Hepatocyte (in vitro differentiated cells): ENCODE results near the gene B4GALT2. TPM values are rescaled to one million over a fixed set of nuclear protein-coding genes. Genes with fewer than 3 reads are reported as not detected.

Experiments
- DNase-seq: peaks from one replicate; pipeline ENCODE4 v3.0.0-alpha.2; 2016; ENCODE audit warnings: low spot score
- H2AFZ ChIP-seq: fragments of 200-600 bp; sonication (generic); 2 replicates; pipeline ENCODE4 v1.6.0; 2016; ENCODE audit warnings: antibody characterized with exemption, mild to moderate bottlenecking
- H3K27ac ChIP-seq: fragments of 200-600 bp; sonication (generic); 2 replicates; pipeline ENCODE4 v1.5.1; 2016; ENCODE audit warnings: mild to moderate bottlenecking
- H3K27me3 ChIP-seq: fragments of 200-600 bp; sonication (generic); 2 replicates; pipeline ENCODE4 v1.6.1; 2016
- H3K36me3 ChIP-seq: fragments of 200-600 bp; sonication (generic); replicated peaks from 2 replicates; pipeline ENCODE4 v1.5.1; 2016; ENCODE audit warnings: low read depth; ENCODE audit not compliant: insufficient read depth
- H3K4me1 ChIP-seq: fragments of 200-600 bp; sonication (generic); 2 replicates; pipeline ENCODE4 v1.5.1; 2016; ENCODE audit warnings: mild to moderate bottlenecking, moderate library complexity; ENCODE audit not compliant: insufficient read depth
- H3K4me2 ChIP-seq: fragments of 200-600 bp; sonication (generic); 2 replicates; pipeline ENCODE4 v1.6.0; 2016
- H3K4me3 ChIP-seq: fragments of 200-600 bp; sonication (generic); 2 replicates; pipeline ENCODE4 v1.5.1; 2016; ENCODE audit warnings: mild to moderate bottlenecking
- H3K79me2 ChIP-seq: fragments of 200-600 bp; sonication (generic); 2 replicates; pipeline ENCODE4 v1.6.0; 2017; ENCODE audit warnings: mild to moderate bottlenecking
- H3K9me2 ChIP-seq: fragments of 200-600 bp; sonication (generic); replicated peaks from 2 replicates; pipeline ENCODE4 v1.6.0; 2017; ENCODE audit warnings: mild to moderate bottlenecking; ENCODE audit not compliant: insufficient read depth
- H3K9me3 ChIP-seq: fragments of 200-600 bp; sonication (generic); 2 replicates; pipeline ENCODE4 v1.5.1; 2016; ENCODE audit warnings: low read depth, mild to moderate bottlenecking
- H4K20me1 ChIP-seq: fragments of 200-600 bp; sonication (generic); 2 replicates; pipeline ENCODE4 v1.6.0; 2016; ENCODE audit warnings: mild to moderate bottlenecking; ENCODE audit not compliant: insufficient read depth, poor library complexity, severe bottlenecking
- CTCF ChIP-seq: fragments of 200-600 bp; sonication (generic); IDR thresholded peaks from 2 replicates; pipeline ENCODE4 v1.5.1; 2016; ENCODE audit warnings: antibody characterized with exemption, mild to moderate bottlenecking; ENCODE audit not compliant: poor library complexity
- EZH2 ChIP-seq: fragments of 200-600 bp; sonication (generic); IDR thresholded peaks from 2 replicates; pipeline ENCODE4 v1.6.1; 2016; ENCODE audit warnings: antibody characterized with exemption, mild to moderate bottlenecking, borderline replicate concordance
- EZH2phosphoT487 ChIP-seq: fragments of 200-600 bp; sonication (generic); IDR thresholded peaks from one replicate; pipeline ENCODE4 v1.6.1; 2018; ENCODE audit warnings: antibody characterized with exemption, mild to moderate bottlenecking, low read depth, moderate library complexity; ENCODE audit not compliant: unreplicated experiment, severe bottlenecking
- WGBS: methylation state at CpG from one replicate; pipeline ENCODE4 v1.1.6; 2016; ENCODE audit warnings: low lambda C conversion rate; ENCODE audit errors: missing lambda C conversion rate; 5-methylcytosine and 5-hydroxymethylcytosine counted together
- polyA plus RNA-seq: library from polyadenylated mRNA; unstranded; fragments of >200 nt; fragmentation: Nextera tagmentation; extraction: Ambion mirVana; gene quantifications from 2 replicates; pipeline ENCODE4 v1.2.1, GENCODE V29; 2016
- total RNA-seq: library from RNA; depleted of rRNA; stranded (reverse); fragments of >200 nt; gene quantifications from 2 replicates; pipeline ENCODE4 v1.2.3, GENCODE V29; 2014

The B4GALT2 gene
- total and polyA plus RNA-seq, 2 experiments from 2014 or later = 48.2 to 68.8 TPM

GRCh38 chr1:44016890-44017400, 37.9 kb downstream of the B4GALT2 start:
- no peaks in the 10 kb centered on the region for H3K4me1 ChIP-seq
- H3K27ac ChIP-seq = no peak overlapping the region
- no peak overlapping the region for H3K4me3 ChIP-seq
- no peak for DNase-seq
- no peaks in the 10 kb centered on the region for H3K27me3 ChIP-seq
- no peak overlapping the region for H2AFZ ChIP-seq
- H4K20me1 ChIP-seq = no peaks in the 10 kb centered on the region
- TF ChIP-seq CTCF (no peak), EZH2 (no peak), EZH2phosphoT487 (no peak)
- H3K9me3 ChIP-seq = no peaks in the 10 kb centered on the region
- H3K4me2 ChIP-seq = no peak overlapping the region
- H3K36me3 ChIP-seq = no peaks in the 10 kb centered on the region
- H3K79me2 ChIP-seq = no peaks in the 10 kb centered on the region
- WGBS = 88% methylated on average over 17 of the region's 20 CpGs
- H3K9me2 ChIP-seq = no peaks in the 10 kb centered on the region

- H3K27me3 ChIP-seq = no peaks in the 10 kb centered on the region
- no peak overlapping the region for H3K27ac ChIP-seq
- no peaks in the 10 kb centered on the region for H3K9me2 ChIP-seq
- H3K4me1 ChIP-seq = no peaks in the 10 kb centered on the region
- H3K79me2 ChIP-seq = no peaks in the 10 kb centered on the region
- WGBS = 91% methylated on average over 13 of the region's 13 CpGs
- TF ChIP-seq CTCF = no peak
- TF ChIP-seq EZH2 = no peak
- no peak for TF ChIP-seq EZH2phosphoT487
- no peak overlapping the region for H2AFZ ChIP-seq
- H3K36me3 ChIP-seq = no peaks in the 10 kb centered on the region
- H3K9me3 ChIP-seq = no peaks in the 10 kb centered on the region
- no peak overlapping the region for H3K4me3 ChIP-seq
- no peak overlapping the region for H3K4me2 ChIP-seq
- H4K20me1 ChIP-seq = no peaks in the 10 kb centered on the region
- no peak for DNase-seq
Observed at GRCh38 chr1:44019466-44019948, 40.5 kb downstream of the B4GALT2 start.

- no peak overlapping the region for H3K27ac ChIP-seq
- H3K9me2 ChIP-seq = no peaks in the 10 kb centered on the region
- DNase-seq = no peak
Observed at GRCh38 chr1:44020464-44020863, 41.5 kb downstream of the B4GALT2 start.

More at GRCh38 chr1:44020464-44020863, 41.5 kb downstream of the B4GALT2 start:
- Histone ChIP-seq H3K36me3 (no peaks in the 10 kb centered on the region), H3K27me3 (no peaks in the 10 kb centered on the region), H3K4me1 (no peaks in the 10 kb centered on the region), H3K4me3 (no peak overlapping the region), H4K20me1 (no peaks in the 10 kb centered on the region), H3K79me2 (no peaks in the 10 kb centered on the region), H3K4me2 (no peak overlapping the region), H3K9me3 (no peaks in the 10 kb centered on the region), H2AFZ (no peak overlapping the region)
- TF ChIP-seq EZH2phosphoT487 (no peak), CTCF (no peak), EZH2 (no peak)
- 90% methylated on average over 6 of the region's 6 CpGs for WGBS
